IPS DF 6.9 (cell line): ENCODE results near the gene MLANA.
A peak's percentile ranks its signal among the peaks of the same experiment; 100 is the strongest.

ENCODE experiments used
- DNase-seq: peaks from one replicate; pipeline ENCODE4 v3.0.0-alpha.2; 2013; ENCODE audit warnings: low read depth, low spot score
- H3K27ac ChIP-seq: one replicate; pipeline ENCODE4 v1.5.1; 2013; ENCODE audit warnings: low read length, control low read depth
- H3K27me3 ChIP-seq: 2 replicates; pipeline ENCODE4 v1.6.1; 2013; ENCODE audit warnings: mild to moderate bottlenecking, low read length; ENCODE audit not compliant: control insufficient read depth, insufficient read depth
- H3K36me3 ChIP-seq: 2 replicates; pipeline ENCODE4 v1.6.1; 2013; ENCODE audit warnings: low read length; ENCODE audit not compliant: control insufficient read depth, insufficient read depth
- H3K4me1 ChIP-seq: 2 replicates; pipeline ENCODE4 v1.6.1; 2013; ENCODE audit warnings: low read length; ENCODE audit not compliant: control insufficient read depth, insufficient read depth
- H3K4me3 ChIP-seq: 2 replicates; pipeline ENCODE4 v1.5.1; 2013; ENCODE audit warnings: mild to moderate bottlenecking, low read length
- H3K9me3 ChIP-seq: 2 replicates; pipeline ENCODE4 v1.6.1; 2013; ENCODE audit warnings: low read length, inconsistent platforms; ENCODE audit not compliant: control insufficient read depth, insufficient read depth
- WGBS: extraction: QIAGEN DNeasy Blood & Tissue Kit; methylation state at CpG from one replicate; pipeline ENCODE4 v1.1.7; 2013; ENCODE audit warnings: mixed read lengths, missing lambda C conversion rate; ENCODE audit not compliant: insufficient read length, insufficient coverage; 5-methylcytosine and 5-hydroxymethylcytosine counted together

The MLANA gene

GRCh38 chr9:5869315-5870019 is 21.2 kb upstream of the MLANA start:
- WGBS: no CpG with 5 or more reads among the region's 3 CpGs
- no peaks in the 10 kb centered on the region for H3K27me3 ChIP-seq
- H3K36me3 ChIP-seq: no peaks in the 10 kb centered on the region
- H3K27ac ChIP-seq: no peak overlapping the region
- no peak overlapping the region for H3K4me3 ChIP-seq
- H3K9me3 ChIP-seq: no peaks in the 10 kb centered on the region
- H3K4me1 ChIP-seq: no peaks in the 10 kb centered on the region
- peak; percentile 16 for DNase-seq

GRCh38 chr9:5870020-5870339 is 20.7 kb upstream of the MLANA start:
- no CpG with 5 or more reads among the region's 2 CpGs for WGBS
- no peak overlapping the region for H3K4me3 ChIP-seq
- H3K27ac ChIP-seq: no peak overlapping the region
- no peaks in the 10 kb centered on the region for H3K9me3 ChIP-seq
- H3K4me1 ChIP-seq: no peaks in the 10 kb centered on the region
- no peak for DNase-seq
- H3K27me3 ChIP-seq: no peaks in the 10 kb centered on the region
- no peaks in the 10 kb centered on the region for H3K36me3 ChIP-seq

DNA sequence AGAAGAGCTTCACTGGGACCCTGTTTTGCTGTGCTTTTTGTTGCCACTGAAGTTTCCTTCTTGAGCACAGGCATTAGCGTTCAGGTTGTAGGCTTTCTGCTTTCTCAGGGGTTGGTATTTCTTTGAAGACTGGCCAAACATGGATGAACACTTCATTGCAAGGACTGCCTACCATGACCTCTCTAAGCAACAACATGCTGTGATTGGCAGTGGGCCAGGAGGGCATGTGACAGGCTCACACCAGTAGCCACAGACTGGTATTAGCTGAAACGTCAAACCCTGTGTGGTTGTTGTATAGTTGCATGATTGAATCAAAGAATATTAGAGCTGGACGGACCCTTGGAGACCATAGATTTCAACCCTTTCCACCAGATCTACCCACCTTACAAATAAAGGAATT is 20.0 kb upstream of the MLANA start:
- DNase-seq: no peak
- no peaks in the 10 kb centered on the region for H3K27me3 ChIP-seq
- H3K36me3 ChIP-seq: no peaks in the 10 kb centered on the region
- no peak overlapping the region for H3K27ac ChIP-seq
- no peak overlapping the region for H3K4me3 ChIP-seq
- no peaks in the 10 kb centered on the region for H3K9me3 ChIP-seq
- no peaks in the 10 kb centered on the region for H3K4me1 ChIP-seq
- WGBS: no CpG with 5 or more reads among the region's 3 CpGs

- Histone ChIP-seq H3K4me3 (no peak overlapping the region), H3K9me3 (no peaks in the 10 kb centered on the region), H3K36me3 (no peaks in the 10 kb centered on the region), H3K4me1 (no peaks in the 10 kb centered on the region), H3K27me3 (no peaks in the 10 kb centered on the region), H3K27ac (no peak overlapping the region)
- no peak for DNase-seq
- WGBS: no CpG with 5 or more reads among the region's 2 CpGs
Measured at GRCh38 chr9:5871785-5872184, 18.9 kb upstream of the MLANA start.

GRCh38 chr9:5872511-5872910 is 18.2 kb upstream of the MLANA start:
- no CpG with 5 or more reads among the region's 4 CpGs for WGBS
- no peak for DNase-seq
- no peak overlapping the region for H3K27ac ChIP-seq

DNA sequence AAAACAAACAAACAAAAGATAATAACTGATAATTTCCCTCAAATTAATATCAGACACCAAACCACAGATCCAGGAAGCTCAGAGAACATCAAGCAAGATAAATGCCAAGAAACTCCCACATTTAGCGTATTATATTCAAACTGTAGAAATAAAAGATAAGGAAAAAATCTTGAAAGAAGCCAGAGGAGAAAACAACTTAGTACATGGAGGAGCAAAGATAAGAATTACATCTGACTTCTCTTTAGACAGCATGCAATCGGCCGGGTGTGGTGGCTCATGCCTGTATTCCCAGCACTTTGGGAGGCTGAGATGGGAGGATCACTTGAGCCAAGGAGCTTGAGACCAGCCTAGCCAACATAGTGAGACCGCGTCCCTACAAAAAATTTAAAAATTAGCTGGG is 17.2 kb upstream of the MLANA start:
- Histone ChIP-seq H3K27ac (no peak overlapping the region), H3K4me1 (no peaks in the 10 kb centered on the region), H3K27me3 (no peaks in the 10 kb centered on the region), H3K36me3 (no peaks in the 10 kb centered on the region), H3K4me3 (no peak overlapping the region), H3K9me3 (no peaks in the 10 kb centered on the region)
- DNase-seq: no peak
- WGBS: no CpG with 5 or more reads among the region's 5 CpGs

More at GRCh38 chr9:5872511-5872910, 18.2 kb upstream of the MLANA start:
- no peak overlapping the region for H3K4me3 ChIP-seq
- H3K9me3 ChIP-seq: no peaks in the 10 kb centered on the region
- no peaks in the 10 kb centered on the region for H3K4me1 ChIP-seq
- H3K27me3 ChIP-seq: no peaks in the 10 kb centered on the region
- no peaks in the 10 kb centered on the region for H3K36me3 ChIP-seq

DNA sequence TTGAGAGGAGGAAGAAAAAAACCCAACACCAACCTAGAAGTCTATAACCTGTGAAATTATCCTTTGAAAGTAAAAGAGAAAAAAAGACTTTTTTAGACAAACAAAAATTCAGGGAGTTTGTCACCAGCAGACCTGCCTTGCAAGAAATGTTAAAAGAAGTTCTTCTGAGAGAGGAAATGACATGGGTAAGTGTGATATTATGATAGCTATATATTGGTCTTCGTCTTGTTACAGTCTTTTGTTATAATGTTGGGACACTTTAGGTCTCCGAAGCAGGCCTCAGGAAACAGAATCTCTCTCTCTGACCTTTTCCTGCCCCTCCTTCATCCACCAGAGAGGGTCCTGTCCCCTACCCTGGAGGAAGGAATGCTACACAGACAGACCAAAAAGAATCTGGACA is 16.6 kb upstream of the MLANA start:
- Histone ChIP-seq H3K4me3 (no peak overlapping the region), H3K4me1 (no peaks in the 10 kb centered on the region), H3K9me3 (no peaks in the 10 kb centered on the region), H3K36me3 (no peaks in the 10 kb centered on the region), H3K27me3 (no peaks in the 10 kb centered on the region), H3K27ac (no peak overlapping the region)
- WGBS: no CpG with 5 or more reads among the region's 2 CpGs
- no peak for DNase-seq

DNA sequence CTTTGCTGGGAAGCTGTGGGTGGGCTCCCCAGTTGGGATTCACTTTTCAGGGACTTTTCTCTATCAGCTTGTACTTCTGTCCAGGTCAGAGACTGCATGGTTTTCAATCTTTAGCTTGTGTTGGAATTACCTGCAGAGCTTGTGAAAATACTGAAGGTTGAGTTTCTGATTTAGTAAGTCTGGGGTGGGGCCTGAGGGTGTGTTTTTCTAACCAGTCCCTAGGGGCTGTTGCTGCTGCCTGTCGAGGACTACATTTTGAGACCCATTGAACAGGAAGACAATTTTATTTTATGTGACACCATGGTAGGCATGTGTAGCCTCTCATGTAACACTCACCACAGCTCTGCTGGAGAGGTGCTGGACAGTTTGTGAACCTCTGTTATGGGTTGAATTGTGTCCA is 14.7 kb upstream of the MLANA start:
- no peaks in the 10 kb centered on the region for H3K36me3 ChIP-seq
- no peak overlapping the region for H3K27ac ChIP-seq
- WGBS: no CpG with 5 or more reads among the region's 1 CpG
- no peak overlapping the region for H3K4me3 ChIP-seq
- H3K27me3 ChIP-seq: no peaks in the 10 kb centered on the region
- DNase-seq: no peak
- H3K9me3 ChIP-seq: no peaks in the 10 kb centered on the region
- H3K4me1 ChIP-seq: no peaks in the 10 kb centered on the region

- peak; percentile 9 for DNase-seq
- Histone ChIP-seq H3K27me3 (no peaks in the 10 kb centered on the region), H3K36me3 (no peaks in the 10 kb centered on the region), H3K4me3 (no peak overlapping the region), H3K4me1 (no peaks in the 10 kb centered on the region), H3K9me3 (no peaks in the 10 kb centered on the region), H3K27ac (no peak overlapping the region)
- WGBS: no CpG with 5 or more reads among the region's 7 CpGs
Measured at GRCh38 chr9:5876711-5877110, 14.0 kb upstream of the MLANA start.

DNA sequence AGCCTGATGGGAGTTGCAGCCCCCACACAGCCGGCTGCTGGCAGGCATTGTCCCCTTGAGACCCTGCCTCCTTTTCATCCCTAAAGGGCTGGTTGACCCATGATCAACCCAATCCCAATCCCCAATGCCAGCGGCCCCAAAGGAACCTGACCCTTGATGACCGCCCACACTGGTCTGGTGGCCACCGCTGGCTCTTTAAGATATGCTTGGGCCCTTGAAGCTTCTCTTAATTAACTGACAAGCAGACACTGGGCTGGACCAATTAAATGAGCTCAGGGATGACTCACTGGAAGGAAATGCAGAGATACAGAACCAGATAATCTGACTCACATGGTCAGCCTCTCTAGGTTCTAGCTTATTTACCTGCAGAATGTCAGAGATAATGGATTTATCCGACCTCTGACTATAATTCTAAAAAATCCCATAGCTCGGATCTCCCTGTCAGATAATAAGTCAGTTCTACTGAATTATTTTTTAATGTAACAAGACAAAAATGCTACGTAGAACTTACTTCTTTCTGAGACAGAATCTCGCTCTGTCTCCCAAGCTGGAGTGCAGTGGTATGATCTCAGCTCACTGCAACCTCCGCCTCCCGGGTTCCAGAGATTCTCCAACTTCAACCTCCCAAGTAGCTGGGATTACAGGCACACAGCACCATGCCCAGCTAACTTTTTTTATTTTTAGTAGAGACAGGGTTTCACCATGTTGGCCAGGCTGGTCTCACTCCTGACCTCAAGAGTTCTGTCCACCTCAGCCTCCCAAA is 11.1 kb upstream of the MLANA start:
- H3K9me3 ChIP-seq: no peaks in the 10 kb centered on the region
- H3K36me3 ChIP-seq: no peaks in the 10 kb centered on the region
- H3K27ac ChIP-seq: no peak overlapping the region
- H3K4me3 ChIP-seq: no peak overlapping the region
- H3K27me3 ChIP-seq: no peaks in the 10 kb centered on the region
- no peaks in the 10 kb centered on the region for H3K4me1 ChIP-seq
- DNase-seq: no peak
- no CpG with 5 or more reads among the region's 10 CpGs for WGBS
